Lower leg skin (tissue), 3 donors: ENCODE results near the gene SON.

ENCODE experiments used
- POLR2A ChIP-seq, 2 donors: fragments of 450-650 bp; IDR thresholded peaks; one replicate each; pipeline ENCODE4 v1.6.1; 2016 to 2017; ENCODE audit warnings: antibody characterized with exemption in 2 of 2, mild to moderate bottlenecking in 1 of 2, moderate library complexity in 1 of 2
- TF ChIP-seq, protein P1 (sequence below), 3 donors: fragments of 450-650 bp; IDR thresholded peaks; one replicate each; pipeline ENCODE4 v1.5.1; 2016; ENCODE audit warnings: antibody characterized with exemption in 3 of 3, mild to moderate bottlenecking in 3 of 3, moderate library complexity in 2 of 3

DNA sequence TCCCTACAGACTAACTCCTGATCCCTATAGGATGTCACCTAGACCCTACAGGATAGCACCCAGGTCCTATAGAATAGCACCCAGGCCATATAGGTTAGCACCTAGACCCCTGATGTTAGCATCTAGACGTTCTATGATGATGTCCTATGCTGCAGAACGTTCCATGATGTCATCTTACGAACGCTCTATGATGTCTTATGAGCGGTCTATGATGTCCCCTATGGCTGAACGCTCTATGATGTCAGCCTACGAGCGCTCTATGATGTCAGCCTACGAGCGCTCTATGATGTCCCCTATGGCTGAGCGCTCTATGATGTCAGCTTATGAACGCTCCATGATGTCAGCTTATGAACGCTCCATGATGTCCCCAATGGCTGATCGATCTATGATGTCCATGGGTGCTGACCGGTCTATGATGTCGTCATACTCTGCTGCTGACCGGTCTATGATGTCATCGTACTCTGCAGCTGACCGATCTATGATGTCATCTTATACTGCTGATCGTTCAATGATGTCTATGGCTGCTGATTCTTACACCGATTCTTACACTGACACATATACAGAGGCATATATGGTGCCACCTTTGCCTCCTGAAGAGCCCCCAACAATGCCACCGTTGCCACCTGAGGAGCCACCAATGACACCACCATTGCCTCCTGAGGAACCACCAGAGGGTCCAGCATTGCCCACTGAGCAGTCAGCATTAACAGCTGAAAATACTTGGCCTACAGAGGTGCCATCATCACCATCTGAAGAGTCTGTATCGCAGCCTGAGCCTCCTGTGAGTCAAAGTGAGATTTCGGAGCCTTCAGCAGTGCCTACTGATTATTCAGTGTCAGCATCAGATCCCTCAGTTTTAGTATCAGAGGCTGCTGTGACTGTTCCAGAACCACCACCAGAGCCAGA, 9.5 kb downstream of the SON start:
- TF ChIP-seq, protein P1, sequence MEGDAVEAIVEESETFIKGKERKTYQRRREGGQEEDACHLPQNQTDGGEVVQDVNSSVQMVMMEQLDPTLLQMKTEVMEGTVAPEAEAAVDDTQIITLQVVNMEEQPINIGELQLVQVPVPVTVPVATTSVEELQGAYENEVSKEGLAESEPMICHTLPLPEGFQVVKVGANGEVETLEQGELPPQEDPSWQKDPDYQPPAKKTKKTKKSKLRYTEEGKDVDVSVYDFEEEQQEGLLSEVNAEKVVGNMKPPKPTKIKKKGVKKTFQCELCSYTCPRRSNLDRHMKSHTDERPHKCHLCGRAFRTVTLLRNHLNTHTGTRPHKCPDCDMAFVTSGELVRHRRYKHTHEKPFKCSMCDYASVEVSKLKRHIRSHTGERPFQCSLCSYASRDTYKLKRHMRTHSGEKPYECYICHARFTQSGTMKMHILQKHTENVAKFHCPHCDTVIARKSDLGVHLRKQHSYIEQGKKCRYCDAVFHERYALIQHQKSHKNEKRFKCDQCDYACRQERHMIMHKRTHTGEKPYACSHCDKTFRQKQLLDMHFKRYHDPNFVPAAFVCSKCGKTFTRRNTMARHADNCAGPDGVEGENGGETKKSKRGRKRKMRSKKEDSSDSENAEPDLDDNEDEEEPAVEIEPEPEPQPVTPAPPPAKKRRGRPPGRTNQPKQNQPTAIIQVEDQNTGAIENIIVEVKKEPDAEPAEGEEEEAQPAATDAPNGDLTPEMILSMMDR (IDR thresholded peaks at IDR 0.05): no peak
- no peak for TF ChIP-seq POLR2A (IDR thresholded peaks at IDR 0.05)
